ENCODE data around the gene SORT1.

DNA sequence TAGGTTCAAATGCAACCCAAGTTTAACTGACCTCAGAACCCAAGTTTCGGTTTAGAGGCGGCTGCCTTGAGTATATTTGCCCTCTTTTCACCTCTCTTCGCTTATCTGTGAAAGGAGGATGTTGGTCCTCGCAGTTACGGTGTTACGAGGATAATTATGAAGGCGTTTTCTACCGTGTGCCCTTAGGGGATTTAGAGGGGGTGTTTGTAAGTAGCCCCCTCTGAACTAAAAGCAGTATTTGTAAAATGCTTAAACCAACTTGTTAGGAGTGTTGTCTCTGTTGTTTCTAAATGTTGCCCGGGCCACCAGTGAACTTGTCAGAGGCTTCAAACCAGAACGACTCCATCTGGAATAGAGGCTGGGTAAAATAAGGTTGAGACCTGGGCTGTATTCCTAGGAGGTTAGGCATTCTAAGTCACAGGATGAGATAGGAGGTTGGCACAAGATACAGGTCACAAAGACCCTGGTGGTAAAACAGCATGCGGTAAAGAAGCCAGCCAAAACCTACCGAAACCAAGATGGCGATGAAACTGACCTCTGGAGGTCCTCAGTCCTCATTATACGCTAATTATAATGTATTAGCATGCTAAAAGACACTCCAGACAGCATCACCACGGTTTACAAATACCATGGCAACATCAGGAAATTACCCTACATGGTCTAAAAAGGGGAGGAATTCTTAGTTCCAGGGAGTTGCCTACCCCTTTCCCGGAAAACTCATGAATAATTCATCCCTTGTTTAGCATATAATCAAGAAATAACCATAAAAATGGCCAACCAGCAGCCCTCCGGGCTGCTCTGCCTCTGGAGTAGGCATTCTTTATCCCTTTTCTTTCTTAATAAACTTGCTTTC lies 113.7 kb downstream of the SORT1 start:
- TF ChIP-seq POLR2A (IDR thresholded peaks at IDR 0.05) = no peak
- TF ChIP-seq, protein P1, sequence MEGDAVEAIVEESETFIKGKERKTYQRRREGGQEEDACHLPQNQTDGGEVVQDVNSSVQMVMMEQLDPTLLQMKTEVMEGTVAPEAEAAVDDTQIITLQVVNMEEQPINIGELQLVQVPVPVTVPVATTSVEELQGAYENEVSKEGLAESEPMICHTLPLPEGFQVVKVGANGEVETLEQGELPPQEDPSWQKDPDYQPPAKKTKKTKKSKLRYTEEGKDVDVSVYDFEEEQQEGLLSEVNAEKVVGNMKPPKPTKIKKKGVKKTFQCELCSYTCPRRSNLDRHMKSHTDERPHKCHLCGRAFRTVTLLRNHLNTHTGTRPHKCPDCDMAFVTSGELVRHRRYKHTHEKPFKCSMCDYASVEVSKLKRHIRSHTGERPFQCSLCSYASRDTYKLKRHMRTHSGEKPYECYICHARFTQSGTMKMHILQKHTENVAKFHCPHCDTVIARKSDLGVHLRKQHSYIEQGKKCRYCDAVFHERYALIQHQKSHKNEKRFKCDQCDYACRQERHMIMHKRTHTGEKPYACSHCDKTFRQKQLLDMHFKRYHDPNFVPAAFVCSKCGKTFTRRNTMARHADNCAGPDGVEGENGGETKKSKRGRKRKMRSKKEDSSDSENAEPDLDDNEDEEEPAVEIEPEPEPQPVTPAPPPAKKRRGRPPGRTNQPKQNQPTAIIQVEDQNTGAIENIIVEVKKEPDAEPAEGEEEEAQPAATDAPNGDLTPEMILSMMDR (IDR thresholded peaks at IDR 0.05 in 8 of 11, conservative IDR thresholded peaks at IDR 0.05 in 3 of 11) = no peak
